SH-SY5Y (cell line): ENCODE measurements around the gene CYFIP2.

Experiments
- GATA2 ChIP-seq: IDR thresholded peaks from 2 replicates; pipeline ENCODE4 v1.6.1; 2011; ENCODE audit warnings: mild to moderate bottlenecking, low read depth, low read length
- GATA3 ChIP-seq: IDR thresholded peaks from 2 replicates; pipeline ENCODE4 v1.6.1; 2011; ENCODE audit warnings: low read depth, mild to moderate bottlenecking, low read length, moderate library complexity

CYFIP2 gene

DNA sequence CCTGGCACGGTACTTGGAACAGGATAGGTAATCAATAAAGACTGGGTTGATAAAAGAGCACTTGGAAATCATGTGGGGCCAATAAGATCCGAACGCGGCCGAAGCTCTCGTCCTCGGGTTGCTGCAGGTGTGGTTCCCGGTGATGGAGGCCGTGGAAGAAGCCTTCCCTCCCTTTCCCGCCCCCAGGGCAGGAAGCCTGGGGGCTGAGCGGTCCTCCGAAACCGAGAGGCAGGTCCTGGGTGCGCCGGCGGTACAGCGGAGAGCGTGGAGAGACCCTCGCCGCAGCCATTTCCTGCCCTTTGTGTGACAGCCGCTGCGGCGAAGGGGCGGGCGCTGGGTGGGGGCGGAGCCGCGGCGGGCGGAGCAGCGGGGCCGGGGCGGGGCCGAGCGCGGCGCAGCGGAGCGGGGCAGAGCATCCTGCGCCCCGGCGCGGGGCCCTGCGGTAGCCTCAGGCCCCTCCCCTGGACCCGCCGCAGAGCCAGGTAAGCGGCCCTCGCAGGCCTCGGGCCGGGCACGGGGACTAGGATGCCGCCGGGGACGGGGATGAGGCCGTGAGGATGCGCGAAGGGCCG is at the start of gene CYFIP2:
Gene CYFIP2, plus strand, starts transcription at position 410 of the 572 bp plus-strand sequence. CDS start 19,239 bp downstream, outside the sequence.
- TF ChIP-seq GATA3 (no peak), GATA2 (no peak)

DNA sequence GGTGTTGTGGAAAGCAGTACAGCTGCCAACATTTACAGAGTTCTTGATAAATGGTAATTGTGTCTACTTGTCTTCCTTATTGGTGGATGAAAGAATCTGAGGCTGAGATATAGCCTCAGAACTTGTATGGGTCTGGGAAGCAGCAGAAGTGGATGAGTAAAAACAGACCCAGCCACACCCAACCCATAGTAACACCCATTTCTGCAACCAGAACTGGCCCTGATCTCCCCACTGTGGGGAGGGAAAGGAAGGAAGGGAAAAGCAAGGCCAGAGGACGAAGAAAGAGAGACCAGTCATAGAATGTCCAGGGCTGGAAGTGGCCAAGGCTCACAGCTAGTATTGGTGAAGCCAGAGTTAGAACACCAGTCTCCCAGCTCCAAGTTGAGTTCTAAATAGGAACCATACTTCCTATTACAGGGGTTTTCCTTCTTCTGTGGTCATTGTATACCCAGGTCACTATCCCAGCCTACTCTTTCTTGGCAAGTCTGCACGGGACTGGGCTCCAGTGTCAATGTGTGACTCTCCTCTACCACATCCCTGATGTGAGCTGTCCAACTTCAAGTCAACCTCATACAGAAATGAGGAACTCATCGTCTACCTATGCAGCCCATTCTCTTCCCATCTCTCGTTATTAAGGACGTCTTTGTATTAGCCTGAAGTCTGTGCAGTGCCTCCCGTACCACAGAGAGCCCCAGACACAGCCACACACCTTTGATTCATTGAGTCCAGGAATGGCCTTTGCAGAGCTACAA is 49.4 kb upstream of the CYFIP2 start:
- TF ChIP-seq GATA2 (no peak), GATA3 (no peak)

DNA sequence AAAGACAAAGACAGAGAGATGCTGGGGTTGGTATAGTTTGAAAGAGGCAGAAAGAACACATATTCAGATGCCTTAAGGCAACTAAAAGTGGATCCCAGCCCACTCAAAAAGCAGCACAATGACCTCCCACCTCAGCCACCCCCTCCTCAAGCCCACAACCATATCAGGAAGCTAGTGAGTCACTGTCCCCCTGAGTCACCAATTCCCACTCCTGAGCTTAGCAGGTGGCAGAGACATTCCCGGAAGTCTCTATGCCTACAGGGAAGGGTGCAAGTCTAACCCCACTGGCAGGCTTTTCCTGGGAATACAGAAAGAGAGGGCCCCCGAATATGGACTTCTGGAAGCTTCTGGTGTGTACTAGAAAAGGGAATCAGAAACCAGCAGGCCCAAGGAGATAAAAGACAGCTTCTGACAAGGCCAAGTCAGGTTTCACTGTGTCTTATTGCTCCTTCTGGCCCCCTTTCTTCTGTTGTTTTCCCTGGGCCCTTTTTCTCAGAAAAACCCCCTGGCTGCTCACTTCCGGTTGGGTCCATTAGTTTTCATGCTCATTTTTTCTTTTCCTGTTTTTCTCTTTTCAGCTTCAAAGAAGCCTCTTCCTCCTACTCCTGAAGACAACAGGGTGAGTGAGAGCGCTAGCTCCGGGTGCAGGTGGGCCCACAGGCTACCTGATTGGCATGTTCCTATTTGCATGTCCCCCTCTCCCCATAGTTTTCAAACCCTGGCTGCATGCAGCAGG is 48.5 kb upstream of the CYFIP2 start:
- TF ChIP-seq GATA3 (no peak), GATA2 (no peak)

DNA sequence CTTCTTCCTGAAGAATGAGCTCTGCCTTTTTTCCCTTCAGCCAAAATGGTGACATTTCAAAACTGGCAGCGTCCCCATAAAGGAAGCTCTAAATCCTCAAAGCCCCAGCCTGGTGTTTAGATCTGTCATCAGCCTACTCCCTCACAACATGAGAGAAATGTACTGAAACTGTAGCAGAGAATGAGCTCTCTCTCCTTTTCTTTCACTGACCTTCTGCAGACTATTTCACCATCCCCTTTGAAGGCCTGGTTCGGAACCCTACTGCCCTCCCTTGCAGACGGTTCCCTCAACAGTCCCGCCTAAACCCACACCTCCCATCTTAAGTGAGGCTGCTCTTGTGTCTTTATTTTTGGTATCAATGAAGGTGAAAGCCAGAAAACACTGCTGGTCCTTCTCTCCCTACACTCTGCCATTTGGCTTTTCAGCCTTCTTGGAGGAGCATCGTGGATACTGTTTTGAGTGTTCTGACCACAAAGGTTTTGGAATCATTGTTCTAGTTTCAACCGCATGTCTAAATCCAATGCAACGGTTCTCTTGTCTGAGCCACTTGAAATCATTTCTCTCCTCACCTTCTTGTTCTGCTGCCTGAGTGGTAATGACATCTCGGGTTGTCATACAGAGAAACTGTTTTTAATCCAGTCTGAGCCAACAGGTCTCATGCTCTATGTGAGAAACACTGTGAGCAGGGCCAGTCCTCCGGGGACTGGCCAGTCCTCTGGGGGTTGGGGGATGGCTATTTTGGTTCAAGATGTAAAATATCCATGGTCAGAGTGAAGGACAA is 46.2 kb upstream of the CYFIP2 start:
- TF ChIP-seq GATA2 (no peak), GATA3 (no peak)

DNA sequence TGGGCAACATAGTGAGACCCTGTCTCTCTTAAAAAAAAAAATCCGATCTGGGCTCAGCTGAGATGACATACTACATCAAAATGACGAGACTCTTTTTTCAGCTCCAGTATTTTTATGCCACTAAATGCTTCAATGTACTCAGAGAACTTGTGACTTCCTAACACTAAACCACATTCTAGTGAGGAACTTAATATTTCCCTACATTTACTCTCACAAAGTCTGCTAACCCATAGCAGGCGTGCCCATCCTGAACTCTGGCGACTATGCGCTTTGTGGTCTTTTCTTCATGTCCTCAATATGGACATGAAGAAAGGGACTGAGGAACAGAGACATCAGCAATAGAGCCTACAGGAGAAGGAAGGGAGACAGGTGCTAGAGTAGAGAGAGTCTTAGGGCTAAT is 44.0 kb upstream of the CYFIP2 start:
- TF ChIP-seq GATA2 = no peak
- TF ChIP-seq GATA3 = no peak

DNA sequence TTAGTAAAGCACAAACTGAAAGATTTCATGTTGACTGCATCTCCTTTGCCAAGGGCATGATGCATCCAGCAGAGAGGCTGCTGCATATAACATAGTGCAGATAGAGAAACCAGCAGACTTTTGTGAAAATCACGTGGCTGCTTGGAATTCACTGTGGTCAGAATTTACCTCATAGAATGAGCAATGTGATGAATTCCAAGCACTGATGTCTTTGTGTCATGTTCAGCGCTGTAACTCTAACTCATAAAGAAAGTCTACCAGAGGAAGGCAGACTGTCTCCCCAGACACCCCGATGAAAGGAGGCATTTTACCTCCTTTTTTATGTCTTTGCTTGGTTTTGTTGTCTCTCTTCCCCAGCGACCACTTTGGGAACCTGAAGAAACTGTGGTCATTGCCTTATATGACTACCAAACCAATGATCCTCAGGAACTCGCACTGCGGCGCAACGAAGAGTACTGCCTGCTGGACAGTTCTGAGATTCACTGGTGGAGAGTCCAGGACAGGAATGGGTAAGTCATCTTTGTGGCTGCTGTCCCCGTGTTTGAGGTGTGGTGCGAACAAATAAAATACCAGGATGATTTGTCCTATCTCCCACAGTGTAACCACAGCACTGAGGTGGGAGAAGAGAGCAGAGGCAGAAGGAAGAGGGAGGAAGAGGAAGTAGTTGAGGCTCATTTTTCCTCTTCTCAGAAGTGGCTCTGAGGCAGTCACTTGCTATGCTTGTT is 43.3 kb upstream of the CYFIP2 start:
- TF ChIP-seq GATA2 = no peak
- no peak for TF ChIP-seq GATA3

DNA sequence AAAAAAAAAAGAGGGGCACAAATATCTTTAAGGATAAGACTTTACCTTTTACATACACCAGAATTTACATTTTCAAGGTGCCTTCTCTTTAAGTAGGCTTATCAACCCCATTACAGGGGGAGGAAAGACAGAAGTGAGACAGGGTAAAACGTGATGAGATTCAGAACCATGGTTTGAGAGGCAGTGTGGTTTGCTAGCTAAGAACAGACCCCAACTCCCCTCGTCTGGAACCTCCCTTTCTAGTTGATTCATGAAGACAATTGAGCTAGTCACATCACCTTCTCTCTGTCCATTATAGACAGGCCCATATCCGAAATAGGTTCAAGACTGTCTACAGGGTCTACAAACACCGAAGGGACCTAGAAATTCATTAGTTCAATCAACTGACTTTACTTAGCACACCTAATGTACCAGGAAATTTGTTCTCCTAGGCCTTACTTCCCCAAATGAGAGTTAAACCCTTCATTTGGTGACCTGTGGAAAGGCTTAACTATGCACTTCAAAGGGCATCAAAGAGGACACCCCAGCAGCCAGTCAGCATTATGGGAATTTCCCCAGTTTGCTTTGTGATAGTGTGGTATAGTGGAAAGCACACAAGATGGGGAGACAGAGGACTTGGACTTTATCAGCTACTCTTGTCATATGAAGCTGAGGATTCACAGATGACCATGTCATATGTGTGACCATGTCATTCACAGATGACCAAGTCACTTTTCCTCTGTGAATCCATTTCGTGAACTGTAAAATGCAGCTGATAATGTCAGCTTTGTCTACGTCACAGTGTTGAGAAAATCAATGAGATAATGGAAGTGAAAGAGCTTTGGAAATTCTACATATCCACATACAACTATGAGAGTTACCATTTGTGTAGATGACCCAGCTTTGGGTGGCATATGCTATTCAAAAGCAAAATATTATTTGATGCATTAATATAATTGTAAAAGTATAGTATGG is 40.2 kb upstream of the CYFIP2 start:
- TF ChIP-seq GATA3 (no peak), GATA2 (no peak)

DNA sequence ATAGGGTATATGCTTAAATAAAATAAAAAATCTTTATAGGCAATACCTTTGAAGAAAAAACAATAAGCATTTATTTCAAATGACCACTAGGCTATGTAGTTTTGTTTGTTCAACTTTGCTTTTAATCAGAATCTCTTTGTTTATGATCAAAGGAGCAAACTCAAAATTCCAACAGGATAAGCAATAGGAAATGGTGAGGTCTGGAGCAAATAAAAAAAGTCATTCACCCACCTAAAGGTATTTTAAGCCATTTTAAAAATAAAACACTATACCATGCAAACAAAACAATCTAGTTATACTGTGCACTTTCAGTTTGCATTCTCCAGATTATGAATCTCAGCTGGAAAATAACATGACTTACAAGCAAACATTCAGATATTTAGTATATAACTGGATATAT is 35.3 kb upstream of the CYFIP2 start:
- no peak for TF ChIP-seq GATA2
- TF ChIP-seq GATA3 = no peak

DNA sequence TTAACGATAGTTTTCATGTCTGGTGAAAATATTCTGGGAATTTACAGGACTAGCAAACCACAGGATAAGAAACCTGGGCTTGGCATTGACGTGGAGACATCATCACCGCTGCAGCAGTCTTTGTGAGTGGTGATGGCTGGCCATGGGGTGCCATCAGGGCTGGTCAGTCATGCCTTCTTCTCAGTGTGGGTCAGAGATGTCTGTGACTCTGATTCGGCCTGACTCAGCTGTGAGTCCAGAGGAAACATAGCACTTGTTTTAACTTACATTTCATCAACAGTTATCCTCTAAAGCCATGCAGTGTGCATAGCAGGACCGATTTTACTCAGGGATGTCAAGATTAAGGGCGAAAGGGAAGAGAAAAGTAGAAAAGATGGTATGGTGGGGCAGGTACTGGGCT is 33.2 kb upstream of the CYFIP2 start:
- TF ChIP-seq GATA3 (no peak), GATA2 (no peak)

DNA sequence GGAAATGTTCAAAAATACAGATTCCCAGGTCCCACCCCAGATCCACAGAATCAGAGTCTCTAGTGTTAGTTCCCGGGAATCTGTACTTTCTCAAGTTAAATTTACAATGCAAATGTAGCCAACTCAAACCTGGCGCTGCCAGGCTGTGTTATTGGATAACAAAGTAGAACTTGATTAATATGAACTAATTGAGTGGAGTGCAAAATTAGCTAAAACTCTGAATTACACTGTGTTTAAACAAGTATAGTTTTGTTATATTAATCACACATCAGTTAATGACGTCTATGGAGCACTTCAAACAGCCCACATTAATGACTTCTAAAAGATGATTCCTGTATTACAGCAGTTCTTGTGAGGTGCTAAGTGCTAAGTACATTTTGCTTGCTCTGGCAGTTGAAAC is 32.4 kb upstream of the CYFIP2 start:
- TF ChIP-seq GATA3 (no peak), GATA2 (no peak)

DNA sequence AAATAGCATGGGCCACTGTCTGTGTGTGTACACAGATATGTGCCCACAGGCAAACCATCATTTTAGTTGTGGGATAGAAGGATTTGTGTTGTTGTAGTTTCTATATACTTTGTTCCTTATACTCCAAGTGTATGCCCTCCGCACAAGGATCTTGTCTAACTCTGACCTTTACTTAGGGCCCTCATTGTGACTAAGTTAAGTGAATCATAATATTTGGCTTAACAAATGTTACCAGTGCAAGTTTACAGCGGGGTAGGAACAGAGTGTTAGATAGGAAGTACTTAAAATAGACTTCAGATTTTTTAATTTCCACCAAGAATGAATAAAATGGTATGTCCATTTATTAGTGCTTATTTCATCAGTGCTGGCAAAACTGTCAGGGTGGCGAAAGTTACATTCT is 29.5 kb upstream of the CYFIP2 start:
- TF ChIP-seq GATA3 = no peak
- TF ChIP-seq GATA2 = no peak

DNA sequence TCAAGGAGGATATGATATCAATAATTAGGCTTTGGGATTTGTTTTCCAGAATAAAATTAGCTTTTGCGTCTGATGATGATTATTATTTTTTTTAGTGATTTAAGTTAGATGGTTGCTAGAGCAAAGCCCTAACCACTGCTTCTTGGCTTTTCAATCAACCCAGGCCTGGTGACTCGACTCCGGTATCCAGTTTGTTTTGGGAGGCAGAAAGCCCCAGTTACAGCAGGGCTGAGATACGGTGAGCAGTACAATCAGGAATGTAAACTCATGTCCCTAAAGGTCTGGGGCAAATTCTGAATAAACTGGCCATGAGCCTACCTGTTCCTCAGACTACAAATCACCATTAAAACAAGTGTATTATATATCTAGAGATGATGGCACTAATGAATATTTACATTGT is 24.4 kb upstream of the CYFIP2 start:
- TF ChIP-seq GATA2 (no peak), GATA3 (no peak)
